Esophagus (tissue), 2 donors: Measurements from ENCODE around the gene PDE11A. TPM values are rescaled to one million over a fixed set of nuclear protein-coding genes. Genes with fewer than 3 reads are reported as not detected.

ENCODE experiments used
- H3K27ac ChIP-seq, 2 donors: one replicate each; pipeline ENCODE4 v1.5.1; 2013; ENCODE audit warnings: low read depth in 2 of 2, mild to moderate bottlenecking in 2 of 2, inconsistent platforms in 1 of 2, low read length in 1 of 2, moderate library complexity in 1 of 2
- H3K27me3 ChIP-seq, 2 donors: one replicate each; pipeline ENCODE4 v1.6.1; 2013; ENCODE audit warnings: low read length in 2 of 2, control low read depth in 1 of 2, mild to moderate bottlenecking in 1 of 2; ENCODE audit not compliant: insufficient read depth in 2 of 2, control insufficient read depth in 1 of 2
- H3K36me3 ChIP-seq, 2 donors: one replicate each; pipeline ENCODE4 v1.6.1; 2013; ENCODE audit warnings: low read length in 1 of 2; ENCODE audit not compliant: control insufficient read depth in 2 of 2, insufficient read depth in 2 of 2
- H3K4me1 ChIP-seq, 2 donors: one replicate each; pipeline ENCODE4 v1.6.1; 2013; ENCODE audit warnings: low read length in 1 of 2; ENCODE audit not compliant: control insufficient read depth in 2 of 2, insufficient read depth in 2 of 2
- H3K4me3 ChIP-seq, 2 donors: one replicate each; pipeline ENCODE4 v1.5.1; 2013; ENCODE audit warnings: low read length in 2 of 2, mild to moderate bottlenecking in 2 of 2, low read depth in 1 of 2, moderate library complexity in 1 of 2
- H3K9me3 ChIP-seq, 2 donors: one replicate each; pipeline ENCODE4 v1.6.1; 2013; ENCODE audit warnings: mild to moderate bottlenecking in 2 of 2, low read depth in 1 of 2, low read length in 1 of 2, moderate library complexity in 1 of 2; ENCODE audit not compliant: control insufficient read depth in 2 of 2, insufficient read depth in 1 of 2
- WGBS, 2 donors: extraction: QIAGEN DNeasy Blood & Tissue Kit; methylation state at CpG; one replicate each; pipeline ENCODE4 v1.1.7; 2013; 5-methylcytosine and 5-hydroxymethylcytosine counted together
- polyA plus RNA-seq, 2 donors: library from polyadenylated mRNA; stranded (reverse); fragments of 200-250 nt; gene quantifications; one replicate each; pipeline ENCODE4 v1.2.3, GENCODE V29; 2013
- donor health status: healthy with polysubstance abuse.
- donor health status: Bipolar disorder and iron deficiency.

Gene PDE11A
- polyA plus RNA-seq, 2 donors: not detected

DNA sequence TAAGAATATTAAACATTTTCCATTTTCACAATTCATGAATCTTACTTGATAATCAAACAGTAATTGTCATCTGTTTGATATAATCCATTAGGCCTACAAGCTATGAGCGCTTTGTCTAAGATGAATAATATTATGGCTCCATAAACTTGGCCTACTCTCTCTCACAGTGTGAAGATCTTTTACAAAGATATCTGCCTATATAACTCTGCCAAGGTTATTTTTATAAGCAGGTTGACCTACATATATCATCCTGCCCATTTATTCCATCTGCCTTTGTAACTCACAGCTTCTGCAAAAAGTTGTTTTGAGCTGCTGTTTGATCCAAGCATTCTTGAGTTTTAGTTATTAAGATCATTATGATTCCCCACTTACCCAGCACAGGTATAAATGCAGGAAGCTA is 158.3 kb downstream of the PDE11A start:
- Histone ChIP-seq H3K27me3 (no peaks in the 10 kb centered on the region), H3K9me3 (no peaks in the 10 kb centered on the region), H3K27ac (no peak overlapping the region), H3K4me1 (no peaks in the 10 kb centered on the region), H3K36me3 (no peaks in the 10 kb centered on the region), H3K4me3 (no peak overlapping the region)
- WGBS, 2 donors: 85 to 91% methylated on average over 1 of the region's 1 CpG

GRCh38 chr2:177909962-177910361 is 162.6 kb downstream of the PDE11A start:
- 46 to 56% methylated on average over 2 of the region's 2 CpGs for WGBS, 2 donors
- H3K27ac ChIP-seq: no peak overlapping the region

DNA sequence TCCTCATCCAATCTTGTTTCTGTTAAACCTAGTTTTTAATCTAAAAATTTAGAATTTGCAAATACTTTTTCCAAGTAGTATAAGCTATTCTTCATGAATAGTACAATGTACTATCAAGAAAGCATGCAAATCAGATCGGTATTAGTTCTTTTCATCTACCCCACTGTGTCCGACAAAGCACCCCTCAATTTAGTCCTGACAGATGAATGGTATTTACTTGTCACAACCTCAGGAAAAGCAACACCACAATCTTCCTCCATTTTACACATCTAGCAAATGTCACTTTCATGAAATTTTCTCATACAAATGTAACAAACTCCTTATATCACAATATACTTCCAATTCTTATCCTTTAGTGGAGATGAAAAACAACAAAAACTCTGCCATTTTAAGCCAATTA is 163.8 kb downstream of the PDE11A start:
- H3K27ac ChIP-seq: no peak overlapping the region

More at GRCh38 chr2:177909962-177910361, 162.6 kb downstream of the PDE11A start:
- Histone ChIP-seq H3K27me3 (no peaks in the 10 kb centered on the region), H3K9me3 (no peaks in the 10 kb centered on the region), H3K4me1 (no peaks in the 10 kb centered on the region), H3K4me3 (no peak overlapping the region), H3K36me3 (no peaks in the 10 kb centered on the region)

DNA sequence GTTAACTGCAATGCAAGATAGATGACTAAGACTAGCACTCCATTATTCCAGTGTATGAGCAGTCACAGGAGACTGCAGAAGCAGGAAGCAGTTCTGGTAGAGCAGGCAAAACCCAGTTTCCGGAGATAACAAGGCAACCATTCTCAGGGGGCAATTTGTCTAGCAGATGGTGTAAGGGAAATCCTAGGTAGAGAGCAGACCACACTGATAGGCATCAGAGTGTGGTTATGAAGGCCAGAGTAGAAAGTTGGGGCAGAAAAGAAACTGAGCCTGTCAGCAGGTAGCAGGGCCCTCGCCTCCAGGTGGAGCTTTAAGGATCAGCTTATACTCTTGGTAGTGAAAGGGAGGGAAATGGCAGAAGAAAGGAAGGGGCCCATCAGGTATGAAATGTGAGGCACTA is 164.4 kb downstream of the PDE11A start:
- Histone ChIP-seq H3K27ac (no peak overlapping the region), H3K36me3 (no peaks in the 10 kb centered on the region), H3K4me3 (no peak overlapping the region), H3K27me3 (no peaks in the 10 kb centered on the region), H3K4me1 (no peaks in the 10 kb centered on the region), H3K9me3 (no peaks in the 10 kb centered on the region)
- 75 to 78% methylated on average over 2 of the region's 2 CpGs for WGBS, 2 donors

More for the DNA sequence above, 163.8 kb downstream of the PDE11A start:
- Histone ChIP-seq H3K4me1 (no peaks in the 10 kb centered on the region), H3K4me3 (no peak overlapping the region), H3K27me3 (no peaks in the 10 kb centered on the region), H3K9me3 (no peaks in the 10 kb centered on the region), H3K36me3 (no peaks in the 10 kb centered on the region)
- WGBS, 2 donors: 93 to 96% methylated on average over 2 of the region's 2 CpGs

- Histone ChIP-seq H3K36me3 (no peaks in the 10 kb centered on the region), H3K27ac (no peak overlapping the region), H3K4me1 (no peaks in the 10 kb centered on the region), H3K4me3 (no peak overlapping the region), H3K27me3 (no peaks in the 10 kb centered on the region), H3K9me3 (no peaks in the 10 kb centered on the region)
- WGBS, 2 donors: 30 to 33% methylated on average over 12 of the region's 12 CpGs
These were observed 166.4 kb downstream of the PDE11A start for GRCh38 chr2:177906041-177906718.

GRCh38 chr2:177905640-177906039 is 166.9 kb downstream of the PDE11A start:
- H3K4me3 ChIP-seq: no peak overlapping the region
- H3K27me3 ChIP-seq: no peaks in the 10 kb centered on the region
- no peaks in the 10 kb centered on the region for H3K36me3 ChIP-seq
- no peaks in the 10 kb centered on the region for H3K9me3 ChIP-seq
- whole genome bisulfite sequencing, 2 donors: 82 to 83% methylated on average over 2 of the region's 2 CpGs
- no peaks in the 10 kb centered on the region for H3K4me1 ChIP-seq
- H3K27ac ChIP-seq: no peak overlapping the region

GRCh38 chr2:177902395-177903163 is 170.0 kb downstream of the PDE11A start:
- WGBS, 2 donors: 51 to 61% methylated on average over 2 of the region's 2 CpGs
- no peaks in the 10 kb centered on the region for H3K4me1 ChIP-seq
- H3K4me3 ChIP-seq: no peak overlapping the region
- H3K27ac ChIP-seq: no peak overlapping the region
- no peaks in the 10 kb centered on the region for H3K9me3 ChIP-seq
- H3K36me3 ChIP-seq: no peaks in the 10 kb centered on the region
- no peaks in the 10 kb centered on the region for H3K27me3 ChIP-seq

DNA sequence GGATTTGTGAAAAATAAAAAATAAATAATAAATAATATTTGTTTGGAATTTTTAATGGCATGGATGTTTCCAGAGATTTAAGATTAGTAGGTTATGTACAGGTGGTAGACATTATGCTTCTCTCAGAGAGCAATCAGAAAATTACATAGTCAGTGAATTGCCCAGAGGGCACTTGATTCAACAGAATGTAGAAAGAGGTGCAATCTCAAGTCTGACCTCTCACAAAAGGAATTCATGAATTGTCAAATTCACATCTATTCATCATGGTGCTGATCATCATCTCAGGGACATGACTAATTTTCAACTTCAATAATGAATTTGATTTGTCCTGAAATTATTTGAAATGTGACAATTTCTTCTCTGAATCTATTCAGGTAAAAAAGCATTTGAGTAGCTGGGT is 172.5 kb downstream of the PDE11A start:
- no peaks in the 10 kb centered on the region for H3K27me3 ChIP-seq
- H3K4me1 ChIP-seq: no peaks in the 10 kb centered on the region

DNA sequence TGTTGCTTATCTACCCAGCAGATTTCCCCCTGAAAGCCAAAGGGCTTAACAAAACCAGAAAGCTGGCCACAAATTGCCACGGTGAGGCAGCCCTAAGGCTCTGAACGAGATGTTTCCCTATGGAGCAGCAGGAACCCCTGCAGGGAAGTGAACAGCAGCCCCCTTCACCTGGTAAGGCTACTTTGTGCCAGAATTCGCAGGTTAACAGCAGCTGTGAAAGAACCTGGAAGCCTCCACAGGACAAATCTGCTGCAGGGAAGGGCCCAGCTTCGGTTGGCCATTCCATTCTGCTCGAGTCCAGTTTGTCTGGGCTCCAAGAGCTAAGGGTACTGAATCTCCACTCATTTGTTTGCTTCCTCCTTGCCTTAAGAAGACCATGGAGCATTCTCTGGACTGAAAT is 175.3 kb downstream of the PDE11A start:
- Histone ChIP-seq H3K9me3 (no peaks in the 10 kb centered on the region), H3K36me3 (no peaks in the 10 kb centered on the region), H3K4me1 (no peaks in the 10 kb centered on the region), H3K4me3 (no peak overlapping the region), H3K27me3 (no peaks in the 10 kb centered on the region), H3K27ac (no peak overlapping the region)
- 72 to 80% methylated on average over 5 of the region's 5 CpGs for WGBS, 2 donors

More for the DNA sequence above, 172.5 kb downstream of the PDE11A start:
- Histone ChIP-seq H3K4me3 (no peak overlapping the region), H3K9me3 (no peaks in the 10 kb centered on the region), H3K27ac (no peak overlapping the region), H3K36me3 (no peaks in the 10 kb centered on the region)

DNA sequence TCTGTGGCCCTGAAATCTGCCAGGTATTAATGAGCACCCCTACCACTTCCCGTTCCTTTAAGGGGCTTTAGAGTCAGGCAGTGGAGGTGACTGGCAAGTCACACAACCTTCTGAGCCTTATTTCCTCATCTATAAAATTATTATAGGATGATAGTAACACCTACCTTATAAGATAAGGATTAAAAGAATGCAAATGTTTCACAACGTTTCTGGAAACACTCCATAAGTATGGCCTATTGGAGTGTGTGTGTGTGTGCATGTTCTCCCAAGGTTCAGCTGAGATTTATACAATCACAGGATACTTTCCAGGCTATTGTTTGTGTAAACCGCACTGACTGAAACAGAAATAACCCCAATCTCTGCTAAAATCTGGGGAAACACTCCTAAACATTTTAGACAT is 176.0 kb downstream of the PDE11A start:
- WGBS, 2 donors: 51 to 55% methylated on average over 3 of the region's 3 CpGs
- H3K27ac ChIP-seq: no peak overlapping the region
- no peaks in the 10 kb centered on the region for H3K27me3 ChIP-seq
- H3K36me3 ChIP-seq: no peaks in the 10 kb centered on the region
- no peak overlapping the region for H3K4me3 ChIP-seq
- H3K4me1 ChIP-seq: no peaks in the 10 kb centered on the region
- no peaks in the 10 kb centered on the region for H3K9me3 ChIP-seq
